GM12874 (cell line): ENCODE measurements around the gene MORN5.

Experiments
- CTCF ChIP-seq: IDR thresholded peaks from 2 replicates; pipeline ENCODE4 v1.5.1; 2011; ENCODE audit warnings: low read depth, mild to moderate bottlenecking, control low read depth, low read length, moderate library complexity; ENCODE audit not compliant: insufficient read depth

MORN5 gene

GRCh38 chr9:122218935-122219855 lies 59.5 kb downstream of the MORN5 start:
- no peak for TF ChIP-seq CTCF

GRCh38 chr9:122219856-122220672 lies 60.4 kb downstream of the MORN5 start:
- no peak for TF ChIP-seq CTCF

GRCh38 chr9:122220673-122221182 lies 61.0 kb downstream of the MORN5 start:
- no peak for TF ChIP-seq CTCF

- no peak for TF ChIP-seq CTCF
Observed at GRCh38 chr9:122221183-122221811, 61.6 kb downstream of the MORN5 start.

- TF ChIP-seq CTCF: no peak
Observed at GRCh38 chr9:122222791-122223190, 63.1 kb downstream of the MORN5 start.

GRCh38 chr9:122223435-122223834 lies 63.7 kb downstream of the MORN5 start:
- TF ChIP-seq CTCF: no peak
